Left lung (tissue), 10 donors: Measurements from ENCODE around the gene FAU. TPM values are rescaled to one million over a fixed set of nuclear protein-coding genes. Genes with fewer than 3 reads are reported as not detected.

Experiments used
- ATAC-seq: fragments of 200-7000 bp; cut with Tn5 transposase; one replicate; pipeline ENCODE4 v1.9.1; 2020; ENCODE audit warnings: moderate library complexity
- DNase-seq, 4 donors: peaks; one replicate each; pipeline ENCODE4 v3.0.0-alpha.2; 2013 to 2020
- H3K27ac ChIP-seq, 2 donors: fragments of 200-600 bp; sonication (generic) in 1 of 2; one replicate each; pipeline versions ENCODE4 v1.5.0 to v1.8.0; 2020 to 2021
- H3K27me3 ChIP-seq, 2 donors: fragments of 200-600 bp; sonication (generic) in 1 of 2; one replicate each; pipeline versions ENCODE4 v1.5.0 to v1.8.0; 2020 to 2021
- H3K36me3 ChIP-seq, 2 donors: fragments of 200-600 bp; sonication (generic) in 1 of 2; one replicate each; pipeline versions ENCODE4 v1.5.0 to v1.8.0; 2020 to 2021
- H3K4me1 ChIP-seq, 2 donors: fragments of 200-600 bp; one replicate each; pipeline ENCODE4 v1.8.0; 2021
- H3K4me3 ChIP-seq, 2 donors: fragments of 200-600 bp; sonication (generic) in 1 of 2; one replicate each; pipeline versions ENCODE4 v1.5.0 to v1.8.0; 2020 to 2021; ENCODE audit warnings: mild to moderate bottlenecking in 1 of 2
- H3K9me3 ChIP-seq, 2 donors: fragments of 200-600 bp; sonication (generic) in 1 of 2; one replicate each; pipeline versions ENCODE4 v1.5.0 to v1.8.0; 2020 to 2021
- intact Hi-C, 2 donors: fragments of 100-400 bp; cut with DNase I; formaldehyde crosslinking; loops; one replicate each; pipeline versions ENCODE4 v1.11.2 to v1.14.2; 2022
- polyA plus RNA-seq, 6 donors: library from polyadenylated mRNA; unstranded; fragments of 120-200 nt; gene quantifications; one replicate each; pipeline ENCODE4 v1.2.1, GENCODE V29; 2013; ENCODE audit not compliant: insufficient read length in 6 of 6
- total RNA-seq, 2 donors: library from RNA; stranded (reverse); fragmentation: NEBNext Ultra II Directional; extraction: Animal tissue kit (Norgen Biotek cat#: 25700); gene quantifications; one replicate each; pipeline ENCODE4 v1.2.1, GENCODE V29; 2021
- TF ChIP-seq, protein P1 (sequence below), 2 donors: fragments of 200-600 bp; sonication (generic) in 1 of 2; IDR thresholded peaks; one replicate each; pipeline versions ENCODE4 v1.5.0 to v1.8.0; 2021; ENCODE audit warnings: antibody characterized with exemption in 2 of 2
- donor health status: DM: no; HTN: yes; CAD: no.
- donor health status: DM: no; HTN: no; CAD: no.

The FAU gene
- total and polyA plus RNA-seq, 8 donors, result 621 to 1,036 (median 818) TPM

DNA sequence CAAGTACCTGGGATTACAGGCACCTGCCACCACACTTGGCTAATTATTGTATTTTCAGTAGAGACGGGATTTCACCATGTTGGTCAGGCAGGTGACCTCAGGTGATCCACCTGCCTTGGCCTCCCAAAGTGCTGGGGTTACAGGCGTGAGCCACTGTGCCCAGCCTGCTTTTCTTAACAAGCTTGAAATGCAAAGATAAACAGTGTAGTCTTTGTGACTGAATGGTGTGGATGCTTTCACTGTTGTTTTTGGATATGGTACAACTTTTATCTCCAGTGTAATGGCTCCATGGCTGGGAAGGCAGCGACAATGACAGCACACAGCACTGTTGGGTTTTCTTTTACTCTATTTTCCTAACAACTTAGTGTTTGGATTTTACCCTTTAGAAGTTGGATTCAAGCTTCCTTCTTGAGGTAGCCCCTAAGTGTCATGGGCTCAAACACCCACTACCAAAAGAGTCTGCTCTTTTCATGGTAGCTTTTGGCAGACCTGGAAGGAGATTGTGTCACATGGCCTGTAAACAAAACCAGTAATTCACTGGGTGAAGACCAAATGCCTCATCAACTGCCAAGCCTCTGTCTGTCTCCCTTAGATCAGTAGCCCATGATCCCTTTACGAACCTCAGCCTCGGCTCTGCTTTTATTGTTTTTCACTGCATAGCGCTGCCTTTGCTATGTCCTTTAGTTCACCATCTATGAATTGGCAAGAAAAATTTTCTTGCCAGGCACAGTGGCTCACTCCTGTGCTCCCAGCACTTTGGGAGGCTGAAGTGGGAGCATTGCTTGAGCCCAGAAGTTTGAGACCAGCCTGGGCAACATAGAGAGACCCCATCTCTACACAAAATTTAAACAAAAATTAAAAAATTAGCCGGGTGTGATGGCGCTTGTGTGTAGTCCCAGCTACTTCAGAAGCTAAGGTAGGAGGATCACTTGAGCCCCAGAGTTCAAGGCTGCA lies 19.5 kb downstream of the FAU start:
- DNase-seq, result no peak
- Histone ChIP-seq H3K27me3 (no peaks in the 10 kb centered on the region), H3K27ac (no peak overlapping the region), H3K9me3 (no peaks in the 10 kb centered on the region), H3K4me3 (no peak overlapping the region), H3K36me3 (peaks cover 0 to 16% of the 10 kb centered on the region in 2 donors), H3K4me1 (peaks cover 0 to 23% of the 10 kb centered on the region in 2 donors)
- ATAC-seq, result peak; percentile 24
- intact Hi-C loops, result no loop called here
- TF ChIP-seq, protein P1, sequence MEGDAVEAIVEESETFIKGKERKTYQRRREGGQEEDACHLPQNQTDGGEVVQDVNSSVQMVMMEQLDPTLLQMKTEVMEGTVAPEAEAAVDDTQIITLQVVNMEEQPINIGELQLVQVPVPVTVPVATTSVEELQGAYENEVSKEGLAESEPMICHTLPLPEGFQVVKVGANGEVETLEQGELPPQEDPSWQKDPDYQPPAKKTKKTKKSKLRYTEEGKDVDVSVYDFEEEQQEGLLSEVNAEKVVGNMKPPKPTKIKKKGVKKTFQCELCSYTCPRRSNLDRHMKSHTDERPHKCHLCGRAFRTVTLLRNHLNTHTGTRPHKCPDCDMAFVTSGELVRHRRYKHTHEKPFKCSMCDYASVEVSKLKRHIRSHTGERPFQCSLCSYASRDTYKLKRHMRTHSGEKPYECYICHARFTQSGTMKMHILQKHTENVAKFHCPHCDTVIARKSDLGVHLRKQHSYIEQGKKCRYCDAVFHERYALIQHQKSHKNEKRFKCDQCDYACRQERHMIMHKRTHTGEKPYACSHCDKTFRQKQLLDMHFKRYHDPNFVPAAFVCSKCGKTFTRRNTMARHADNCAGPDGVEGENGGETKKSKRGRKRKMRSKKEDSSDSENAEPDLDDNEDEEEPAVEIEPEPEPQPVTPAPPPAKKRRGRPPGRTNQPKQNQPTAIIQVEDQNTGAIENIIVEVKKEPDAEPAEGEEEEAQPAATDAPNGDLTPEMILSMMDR (IDR thresholded peaks at IDR 0.05), result no peak

DNA sequence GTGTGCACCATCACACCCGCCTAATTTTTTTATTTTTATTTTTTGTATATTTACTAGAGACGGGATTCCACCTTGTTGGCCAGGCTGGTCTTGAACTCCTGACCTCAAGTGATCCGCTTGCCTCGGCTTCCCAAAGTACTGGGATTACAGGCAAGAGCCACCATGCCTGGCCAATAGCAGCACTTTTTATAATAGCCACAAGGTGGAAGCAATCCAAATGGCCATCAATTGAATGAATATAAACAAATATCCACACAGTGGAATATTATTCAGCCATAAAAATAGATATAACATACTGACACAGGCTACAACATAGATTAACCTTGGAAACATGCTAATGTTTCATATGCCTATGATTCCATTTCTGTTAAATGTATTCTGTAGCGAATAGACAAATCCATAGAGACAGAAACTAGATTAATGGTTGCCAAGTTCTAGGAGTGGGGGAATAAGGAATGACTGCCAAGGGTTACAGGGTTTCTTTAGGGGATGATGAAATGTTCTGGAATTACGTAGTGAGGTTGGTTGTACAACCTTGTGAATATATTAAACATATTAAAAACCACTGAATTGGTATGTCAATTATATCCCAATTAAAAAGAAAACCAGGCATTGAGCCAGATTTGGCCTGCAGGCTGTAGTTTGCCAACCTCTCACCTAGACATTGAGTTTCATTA lies 21.1 kb downstream of the FAU start:
- H3K9me3 ChIP-seq, result no peaks in the 10 kb centered on the region
- H3K27me3 ChIP-seq, result no peaks in the 10 kb centered on the region
- TF ChIP-seq, protein P1 (IDR thresholded peaks at IDR 0.05), result no peak
- no peak overlapping the region for H3K27ac ChIP-seq
- H3K4me1 ChIP-seq, result peaks cover under 1 to 34% of the 10 kb centered on the region in 2 donors
- ATAC-seq (no peak), DNase-seq (no peak)
- no peak overlapping the region for H3K4me3 ChIP-seq
- H3K36me3 ChIP-seq, result peaks cover 0 to 9% of the 10 kb centered on the region in 2 donors
- intact Hi-C loops, result no loop called here

DNA sequence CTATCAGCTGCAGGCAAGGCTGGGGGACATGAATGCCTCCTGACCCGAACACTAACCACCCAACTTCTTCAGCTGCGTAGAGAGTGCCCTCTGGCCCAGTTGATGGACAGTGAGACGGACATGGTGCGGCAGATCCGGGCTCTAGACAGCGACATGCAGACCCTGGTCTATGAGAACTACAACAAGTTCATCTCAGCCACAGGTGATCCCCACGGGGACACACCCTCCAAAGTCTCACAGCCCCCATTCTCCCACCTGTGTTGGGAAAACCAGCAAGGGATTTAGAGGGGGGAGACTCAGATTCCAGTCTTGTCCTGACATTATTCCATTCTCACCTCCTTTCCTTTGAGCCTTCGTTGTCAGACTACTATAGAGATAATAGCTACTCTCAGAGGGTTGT lies 25.0 kb downstream of the FAU start:
- ATAC-seq, result no peak
- DNase-seq, result no peak
- Histone ChIP-seq H3K4me1 (peaks cover 3 to 26% of the 10 kb centered on the region in 2 donors), H3K27ac (peak overlapping the region; percentile 87 to 89), H3K4me3 (peak overlapping the region; percentile 74 to 89), H3K27me3 (no peaks in the 10 kb centered on the region), H3K36me3 (no peaks in the 10 kb centered on the region), H3K9me3 (no peaks in the 10 kb centered on the region)
- TF ChIP-seq, protein P1 (IDR thresholded peaks at IDR 0.05), result no peak
- intact Hi-C loops, result no loop called here

DNA sequence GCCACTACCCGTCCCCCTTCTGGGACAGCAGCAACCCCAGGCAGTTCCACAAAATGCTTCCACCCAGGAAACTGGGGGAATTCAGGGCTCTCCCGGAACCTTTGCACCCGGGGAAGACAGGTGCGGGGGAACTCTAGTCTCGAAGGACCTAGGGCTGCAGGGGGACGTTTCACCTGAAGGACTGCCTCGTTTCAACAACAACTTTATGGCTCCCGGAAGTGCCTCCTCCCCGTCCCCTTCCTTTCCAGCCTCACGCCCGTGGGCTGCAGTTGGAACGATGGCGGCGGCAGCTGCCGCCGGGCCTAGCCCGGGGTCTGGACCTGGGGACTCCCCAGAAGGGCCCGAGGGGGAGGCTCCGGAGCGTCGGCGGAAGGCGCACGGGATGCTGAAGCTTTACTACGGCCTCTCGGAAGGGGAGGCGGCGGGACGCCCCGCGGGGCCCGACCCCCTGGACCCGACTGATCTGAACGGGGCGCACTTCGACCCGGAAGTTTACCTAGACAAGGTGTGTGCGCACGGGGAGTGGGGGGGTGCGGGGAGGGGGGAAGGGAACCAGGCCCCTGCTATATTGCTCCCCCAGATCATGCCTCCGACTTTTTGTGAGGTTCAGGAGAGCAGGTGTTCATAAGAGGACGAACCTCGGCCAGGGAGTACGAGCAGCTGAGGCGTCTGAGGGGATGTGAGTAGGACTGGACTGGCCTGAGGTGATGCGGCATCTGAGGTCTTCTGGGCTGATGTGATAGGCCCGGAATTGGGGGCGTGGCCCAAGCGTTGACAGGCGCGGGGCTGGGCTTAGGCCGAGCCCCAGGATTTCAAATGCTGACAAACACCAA lies 25.7 kb downstream of the FAU start, which contains the start of gene VPS51:
Gene VPS51, plus strand, starts transcription at position 241 of the 833 bp plus-strand sequence. Its CDS starts 37 bp downstream, at position 278.
- H3K4me3 ChIP-seq, result peak within 1 kb of the TSS; percentile 74 to 89
- TF ChIP-seq, protein P1 (IDR thresholded peaks at IDR 0.05), result no peak
- H3K27me3 ChIP-seq, result no peaks in the 10 kb centered on the region
- H3K36me3 ChIP-seq, result no peaks in the 10 kb centered on the region
- ATAC-seq (peak; percentile 97), DNase-seq (peak; percentile 81 to 95 (median 88))
- peaks cover 3 to 24% of the 10 kb centered on the region in 2 donors for H3K4me1 ChIP-seq
- intact Hi-C loops, result no loop called here
- H3K27ac ChIP-seq, result peak within 1 kb of the TSS; percentile 87 to 89
- H3K9me3 ChIP-seq, result no peaks in the 10 kb centered on the region
